Esophagus muscularis mucosa (tissue), 4 donors: ENCODE measurements around the gene EFNB1.

Experiments
- EP300 ChIP-seq: sonication (generic); formaldehyde crosslinking; IDR thresholded peaks from one replicate; pipeline ENCODE4 v1.6.1; 2017; ENCODE audit warnings: antibody characterized with exemption
- POLR2A ChIP-seq: fragments of 450-650 bp; IDR thresholded peaks from one replicate; pipeline ENCODE4 v1.6.1; 2017; ENCODE audit warnings: antibody characterized with exemption, moderate library complexity, mild to moderate bottlenecking, low read depth
- POLR2AphosphoS5 ChIP-seq, 2 donors: sonication (generic); formaldehyde crosslinking; IDR thresholded peaks; one replicate each; pipeline ENCODE4 v1.6.1; 2017; ENCODE audit warnings: antibody characterized with exemption in 2 of 2
- TF ChIP-seq, protein P1 (sequence below), 3 experiments: fragments of 200-600 bp in 2 of 3; fragments of 450-650 bp in 1 of 3; sonication (generic) in 2 of 3; IDR thresholded peaks; one replicate each; pipeline ENCODE4 v1.5.1; 2017 to 2019; ENCODE audit warnings: antibody characterized with exemption in 3 of 3, mild to moderate bottlenecking in 2 of 3, moderate library complexity in 1 of 3

DNA sequence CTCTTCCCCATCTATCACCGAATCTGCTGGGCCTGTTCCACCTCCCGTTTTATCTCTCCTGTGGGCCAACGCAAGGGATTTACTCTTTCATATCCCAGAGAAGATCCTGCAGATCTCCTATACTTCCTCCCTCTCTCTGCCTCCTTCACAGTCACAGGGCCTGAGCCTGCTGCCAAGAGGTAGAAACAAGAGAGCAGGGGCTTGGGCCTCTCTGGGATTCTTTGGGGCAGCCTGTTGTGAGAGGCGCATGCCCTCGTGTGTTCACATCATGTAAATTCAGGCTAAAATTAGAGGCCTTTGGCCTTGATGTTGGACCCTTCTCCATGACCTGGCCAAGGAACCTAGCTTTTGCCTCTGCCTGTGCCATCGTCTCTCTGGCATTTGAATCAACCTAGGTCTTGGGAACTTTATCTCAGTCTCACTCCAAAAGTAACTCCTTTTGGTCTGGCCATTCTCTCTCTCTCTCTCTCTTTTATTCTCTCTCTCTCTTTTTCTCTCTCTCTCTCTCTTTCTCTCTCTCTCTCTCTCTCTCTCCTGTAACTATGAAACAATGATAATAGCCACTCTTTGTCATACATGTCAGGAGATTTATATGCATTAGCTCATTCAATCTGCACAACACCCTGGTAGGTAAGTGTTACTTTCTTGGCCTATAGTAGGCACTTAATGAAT, 20.0 kb upstream of the EFNB1 start:
- TF ChIP-seq, protein P1, sequence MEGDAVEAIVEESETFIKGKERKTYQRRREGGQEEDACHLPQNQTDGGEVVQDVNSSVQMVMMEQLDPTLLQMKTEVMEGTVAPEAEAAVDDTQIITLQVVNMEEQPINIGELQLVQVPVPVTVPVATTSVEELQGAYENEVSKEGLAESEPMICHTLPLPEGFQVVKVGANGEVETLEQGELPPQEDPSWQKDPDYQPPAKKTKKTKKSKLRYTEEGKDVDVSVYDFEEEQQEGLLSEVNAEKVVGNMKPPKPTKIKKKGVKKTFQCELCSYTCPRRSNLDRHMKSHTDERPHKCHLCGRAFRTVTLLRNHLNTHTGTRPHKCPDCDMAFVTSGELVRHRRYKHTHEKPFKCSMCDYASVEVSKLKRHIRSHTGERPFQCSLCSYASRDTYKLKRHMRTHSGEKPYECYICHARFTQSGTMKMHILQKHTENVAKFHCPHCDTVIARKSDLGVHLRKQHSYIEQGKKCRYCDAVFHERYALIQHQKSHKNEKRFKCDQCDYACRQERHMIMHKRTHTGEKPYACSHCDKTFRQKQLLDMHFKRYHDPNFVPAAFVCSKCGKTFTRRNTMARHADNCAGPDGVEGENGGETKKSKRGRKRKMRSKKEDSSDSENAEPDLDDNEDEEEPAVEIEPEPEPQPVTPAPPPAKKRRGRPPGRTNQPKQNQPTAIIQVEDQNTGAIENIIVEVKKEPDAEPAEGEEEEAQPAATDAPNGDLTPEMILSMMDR (IDR thresholded peaks at IDR 0.05): peak in 2 of 3 experiments; percentile 18 to 31
- TF ChIP-seq POLR2AphosphoS5 (IDR thresholded peaks at IDR 0.05) (no peak), EP300 (no peak), POLR2A (no peak)
